Esophagus squamous epithelium (tissue), 4 donors: ENCODE measurements around the gene HOXA11.

Experiments
- POLR2A ChIP-seq, 4 donors: fragments of 450-650 bp; IDR thresholded peaks; one replicate each; pipeline ENCODE4 v1.6.1; 2017; ENCODE audit warnings: antibody characterized with exemption in 4 of 4, mild to moderate bottlenecking in 4 of 4, moderate library complexity in 3 of 4
- TF ChIP-seq, protein P1 (sequence below), 6 experiments: fragments of 450-650 bp in 4 of 6; fragments of 200-600 bp in 2 of 6; sonication (generic) in 2 of 6; IDR thresholded peaks; one replicate each; pipeline ENCODE4 v1.5.1; 2016 to 2019; ENCODE audit warnings: antibody characterized with exemption in 6 of 6, mild to moderate bottlenecking in 4 of 6, moderate library complexity in 4 of 6

DNA sequence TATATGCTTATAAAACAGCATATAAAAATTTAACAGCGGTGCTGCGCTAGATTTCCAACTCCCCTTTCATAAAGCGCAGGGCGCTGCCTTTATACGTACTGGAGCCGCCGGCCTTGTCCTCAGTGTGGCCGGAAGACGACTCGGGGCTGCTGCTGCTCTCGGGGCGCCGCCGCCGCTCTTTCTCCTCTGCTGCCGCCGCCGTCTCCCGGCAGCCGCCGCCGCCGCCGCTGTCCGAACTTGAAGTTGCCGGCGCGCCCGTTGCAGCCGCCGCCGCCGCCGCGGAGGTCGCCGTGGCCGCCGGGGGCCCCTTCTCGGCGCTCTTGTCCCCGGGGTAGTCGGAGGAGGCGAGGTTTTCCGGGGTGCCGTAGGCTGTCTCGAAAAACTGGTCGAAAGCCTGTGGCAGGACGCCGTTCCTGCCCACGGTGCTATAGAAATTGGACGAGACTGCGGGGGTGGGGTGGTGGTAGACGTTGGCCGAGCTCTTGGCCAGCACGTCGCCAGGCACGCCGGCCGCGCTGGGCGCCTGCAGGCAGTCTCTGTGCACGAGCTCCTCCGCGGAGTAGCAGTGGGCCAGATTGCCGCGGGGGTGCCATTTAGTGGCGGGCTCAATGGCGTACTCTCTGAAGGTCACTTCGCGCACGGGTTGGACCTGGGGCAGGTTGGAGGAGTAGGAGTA, 557 bp downstream of the HOXA11 start:
- TF ChIP-seq, protein P1, sequence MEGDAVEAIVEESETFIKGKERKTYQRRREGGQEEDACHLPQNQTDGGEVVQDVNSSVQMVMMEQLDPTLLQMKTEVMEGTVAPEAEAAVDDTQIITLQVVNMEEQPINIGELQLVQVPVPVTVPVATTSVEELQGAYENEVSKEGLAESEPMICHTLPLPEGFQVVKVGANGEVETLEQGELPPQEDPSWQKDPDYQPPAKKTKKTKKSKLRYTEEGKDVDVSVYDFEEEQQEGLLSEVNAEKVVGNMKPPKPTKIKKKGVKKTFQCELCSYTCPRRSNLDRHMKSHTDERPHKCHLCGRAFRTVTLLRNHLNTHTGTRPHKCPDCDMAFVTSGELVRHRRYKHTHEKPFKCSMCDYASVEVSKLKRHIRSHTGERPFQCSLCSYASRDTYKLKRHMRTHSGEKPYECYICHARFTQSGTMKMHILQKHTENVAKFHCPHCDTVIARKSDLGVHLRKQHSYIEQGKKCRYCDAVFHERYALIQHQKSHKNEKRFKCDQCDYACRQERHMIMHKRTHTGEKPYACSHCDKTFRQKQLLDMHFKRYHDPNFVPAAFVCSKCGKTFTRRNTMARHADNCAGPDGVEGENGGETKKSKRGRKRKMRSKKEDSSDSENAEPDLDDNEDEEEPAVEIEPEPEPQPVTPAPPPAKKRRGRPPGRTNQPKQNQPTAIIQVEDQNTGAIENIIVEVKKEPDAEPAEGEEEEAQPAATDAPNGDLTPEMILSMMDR (IDR thresholded peaks at IDR 0.05) = no peak
- TF ChIP-seq POLR2A (IDR thresholded peaks at IDR 0.05) = no peak
